ENCODE results near the gene HOXA10.

DNA sequence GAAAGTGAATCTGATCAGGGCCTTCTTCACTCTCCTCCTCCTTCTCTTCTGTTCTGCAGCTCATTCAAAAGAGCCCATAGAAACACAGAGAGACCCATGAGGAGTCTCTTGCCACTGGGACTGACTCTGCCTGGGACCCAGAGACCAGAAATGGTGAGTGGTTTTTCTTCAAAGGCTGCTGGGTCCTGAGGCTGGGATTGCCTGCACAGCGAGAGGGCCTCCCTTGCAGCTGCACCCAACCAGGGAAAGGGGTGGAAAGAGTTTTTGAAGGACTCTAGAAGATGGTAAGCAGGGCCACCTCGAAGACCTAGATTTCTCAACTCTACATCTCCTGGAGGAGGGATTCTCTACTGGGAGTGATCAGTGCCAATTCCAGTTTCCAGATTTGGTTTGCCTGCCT, 41.2 kb upstream of the HOXA10 start:
- TF ChIP-seq, protein P1, sequence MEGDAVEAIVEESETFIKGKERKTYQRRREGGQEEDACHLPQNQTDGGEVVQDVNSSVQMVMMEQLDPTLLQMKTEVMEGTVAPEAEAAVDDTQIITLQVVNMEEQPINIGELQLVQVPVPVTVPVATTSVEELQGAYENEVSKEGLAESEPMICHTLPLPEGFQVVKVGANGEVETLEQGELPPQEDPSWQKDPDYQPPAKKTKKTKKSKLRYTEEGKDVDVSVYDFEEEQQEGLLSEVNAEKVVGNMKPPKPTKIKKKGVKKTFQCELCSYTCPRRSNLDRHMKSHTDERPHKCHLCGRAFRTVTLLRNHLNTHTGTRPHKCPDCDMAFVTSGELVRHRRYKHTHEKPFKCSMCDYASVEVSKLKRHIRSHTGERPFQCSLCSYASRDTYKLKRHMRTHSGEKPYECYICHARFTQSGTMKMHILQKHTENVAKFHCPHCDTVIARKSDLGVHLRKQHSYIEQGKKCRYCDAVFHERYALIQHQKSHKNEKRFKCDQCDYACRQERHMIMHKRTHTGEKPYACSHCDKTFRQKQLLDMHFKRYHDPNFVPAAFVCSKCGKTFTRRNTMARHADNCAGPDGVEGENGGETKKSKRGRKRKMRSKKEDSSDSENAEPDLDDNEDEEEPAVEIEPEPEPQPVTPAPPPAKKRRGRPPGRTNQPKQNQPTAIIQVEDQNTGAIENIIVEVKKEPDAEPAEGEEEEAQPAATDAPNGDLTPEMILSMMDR (IDR thresholded peaks at IDR 0.05; ENCODE audit: borderline replicate concordance, extremely low read depth, low read length, poor library complexity, severe bottlenecking) = no peak
- no peak for TF ChIP-seq EZH2 (IDR thresholded peaks at IDR 0.05; ENCODE audit: borderline replicate concordance, low read depth, low read length, severe bottlenecking)
